Stimulated activated CD8-positive, alpha-beta memory T cell treated with anti-CD3 and anti-CD28 coated beads, Interleukin-2, amount 100 ng/mL, for 1 hour (primary cell): ENCODE results near the gene KCNH2.

Experiments
- DNase-seq, 2 donors: peaks; one replicate each; pipeline ENCODE4 v3.0.0-alpha.2; 2020; ENCODE audit warnings: low read depth in 2 of 2

Gene KCNH2

DNA sequence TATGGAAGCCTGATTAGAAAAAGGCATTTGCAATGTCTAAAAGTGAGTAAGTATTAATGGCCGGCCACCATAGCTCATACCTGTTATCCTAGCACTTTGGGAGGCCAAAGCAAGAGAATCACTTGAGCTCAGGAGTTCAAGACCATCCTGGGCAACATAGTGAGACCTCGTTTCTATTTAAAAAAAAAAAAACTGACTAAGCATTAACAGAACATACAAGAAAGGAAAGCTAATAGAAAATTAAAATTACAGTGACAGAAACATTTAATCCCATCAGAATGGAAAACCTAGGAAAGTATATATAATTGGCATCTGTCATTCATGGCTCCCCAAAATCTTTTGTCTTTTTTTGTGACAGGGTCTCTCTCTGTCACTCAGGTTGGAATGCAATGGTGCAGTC, 69.9 kb downstream of the KCNH2 start:
- DNase-seq: no peak

DNA sequence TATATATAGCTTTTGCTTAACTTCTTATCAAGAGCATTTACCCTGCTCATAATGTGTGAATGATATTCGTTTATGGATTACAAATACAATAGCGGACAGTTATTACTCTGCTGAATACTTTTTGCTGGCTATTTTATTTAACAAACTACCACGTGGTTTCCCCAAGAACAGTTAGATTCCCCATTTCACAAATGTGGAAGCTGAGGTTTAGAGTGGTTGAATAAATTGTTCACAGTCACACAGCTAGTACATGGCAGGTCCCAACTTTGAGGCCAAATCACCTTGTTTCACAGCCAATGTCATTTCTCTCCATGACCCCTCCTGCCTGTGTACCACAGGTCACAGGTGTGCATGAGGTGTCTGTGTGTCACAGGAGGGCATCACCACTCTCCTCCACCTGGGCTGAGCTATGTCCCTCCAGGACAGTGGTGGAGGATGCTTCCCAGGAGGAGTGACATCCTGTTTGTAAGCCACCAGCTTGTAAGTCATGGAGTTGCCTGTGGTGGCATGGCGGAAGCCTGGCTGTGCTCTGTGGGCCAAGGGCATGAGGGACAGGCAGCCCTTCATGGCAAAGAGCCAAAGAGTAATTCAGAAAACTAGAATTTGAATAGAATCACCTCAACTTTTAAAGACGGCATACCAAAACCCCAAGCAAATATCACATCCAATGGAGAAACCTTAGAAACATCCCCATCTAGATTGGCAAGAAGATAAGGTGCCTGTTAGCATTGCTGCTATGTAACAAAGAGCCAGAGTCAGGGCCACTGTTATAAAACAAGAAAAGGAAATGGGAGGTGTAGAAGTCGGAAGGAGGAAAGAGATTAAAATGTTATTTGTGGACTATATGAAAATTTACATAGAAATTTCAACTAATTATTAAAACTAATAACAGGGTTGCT, 73.9 kb downstream of the KCNH2 start:
- no peak for DNase-seq

DNA sequence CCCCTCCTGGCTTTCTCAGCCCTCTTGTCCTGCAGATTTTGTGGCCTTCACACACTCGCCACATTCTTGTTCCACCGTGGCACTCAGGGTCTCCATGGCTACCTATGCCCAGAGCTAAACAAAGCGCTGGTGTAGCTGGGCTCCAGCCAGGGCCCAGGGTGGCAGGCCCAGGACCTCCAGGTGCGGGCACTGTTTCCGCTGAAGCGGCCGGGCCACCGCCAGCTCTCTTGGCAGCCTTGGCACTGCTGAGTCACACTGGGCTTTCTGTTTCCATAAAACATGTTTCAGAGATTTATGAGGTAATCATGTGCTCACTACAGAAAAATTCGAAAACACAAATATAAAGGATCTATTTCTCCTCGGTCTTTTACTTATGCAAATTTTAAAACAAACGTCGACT, 74.5 kb downstream of the KCNH2 start:
- DNase-seq: no peak

DNA sequence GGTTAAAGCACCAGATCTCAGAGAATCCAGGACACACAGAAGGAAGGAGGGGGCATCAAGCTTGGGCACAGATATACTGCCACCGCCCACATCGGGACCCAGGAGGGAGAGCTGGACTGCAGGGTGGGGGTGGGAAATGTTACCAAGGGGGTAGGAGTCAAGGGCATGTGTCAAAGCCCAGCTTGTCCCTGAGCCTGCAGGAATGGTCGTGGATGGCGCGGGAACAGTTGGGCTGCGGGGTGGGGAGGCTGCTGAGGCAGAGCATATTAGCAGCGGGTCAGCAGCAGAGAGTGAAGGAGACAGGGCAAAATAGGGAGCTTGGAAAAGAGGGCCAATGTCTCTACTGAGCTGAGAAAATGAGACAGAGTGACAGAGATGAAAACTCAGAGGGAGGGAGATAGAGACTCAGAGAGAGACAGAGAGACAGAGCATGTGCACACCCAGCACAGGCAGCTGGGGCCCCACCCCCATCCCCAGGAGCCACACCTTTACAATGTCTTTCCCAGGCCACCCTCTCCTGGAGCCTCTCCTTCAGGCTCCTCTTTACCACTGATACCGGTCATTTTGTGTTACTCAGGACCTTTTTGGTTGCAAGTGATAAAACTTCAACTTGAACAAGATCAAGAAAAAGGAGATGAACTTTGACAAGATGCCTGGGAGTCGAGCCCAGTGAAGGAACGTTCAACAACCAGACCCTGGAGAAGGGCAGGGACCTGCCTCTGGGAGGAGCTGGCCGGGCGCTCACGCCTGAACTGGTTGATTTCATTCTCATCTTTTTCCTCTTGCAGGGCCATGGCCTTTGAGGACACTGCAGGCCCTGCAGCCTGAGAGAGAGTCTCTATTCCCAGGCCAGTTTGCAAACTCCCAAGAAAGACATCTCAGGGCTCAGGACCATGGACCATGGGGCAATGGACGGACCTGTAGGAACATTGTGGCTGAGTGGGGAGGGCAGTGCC, 75.8 kb downstream of the KCNH2 start:
- no peak for DNase-seq

DNA sequence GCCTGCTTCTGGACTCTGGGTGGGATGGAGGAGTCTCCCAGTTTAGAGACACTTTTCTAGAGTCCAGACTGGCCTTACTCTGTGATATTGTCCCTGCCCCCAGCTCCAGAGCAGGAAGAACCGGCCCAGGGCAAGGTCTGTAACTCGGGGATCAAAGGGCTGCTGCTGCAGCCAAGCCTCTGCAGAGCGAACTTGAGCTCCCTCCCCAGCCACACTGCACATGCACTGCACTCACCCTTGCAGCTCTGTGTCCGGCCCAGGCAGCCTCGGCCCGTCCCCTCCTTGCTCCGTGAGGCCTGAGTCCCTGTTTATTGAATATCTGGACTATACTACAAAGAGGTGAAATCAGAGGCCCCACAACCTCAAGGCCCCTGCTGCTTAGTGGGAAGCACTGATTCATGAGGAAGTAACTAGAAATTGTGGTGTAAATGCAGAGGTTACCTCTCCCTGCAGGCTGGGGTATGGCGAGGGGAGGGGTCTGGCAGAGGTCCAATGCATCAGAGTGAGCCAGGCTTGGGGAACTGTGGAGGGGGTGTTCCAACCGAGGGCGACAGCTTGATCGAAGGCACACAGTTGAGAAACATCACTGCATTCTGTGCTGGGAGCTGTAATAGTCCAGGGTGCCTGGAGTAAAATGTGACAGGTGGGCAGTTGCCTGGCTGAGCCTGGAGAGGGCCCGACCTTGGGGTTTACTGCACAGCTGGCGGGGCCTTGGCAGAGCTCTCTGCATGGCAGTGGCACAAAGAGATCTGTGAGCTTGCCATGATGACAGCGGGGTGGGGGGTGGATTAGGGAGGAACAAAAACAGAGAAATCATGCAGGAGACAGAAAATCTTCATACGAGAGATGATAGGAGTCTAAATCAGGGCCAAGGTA, 76.7 kb downstream of the KCNH2 start:
- no peak for DNase-seq

DNA sequence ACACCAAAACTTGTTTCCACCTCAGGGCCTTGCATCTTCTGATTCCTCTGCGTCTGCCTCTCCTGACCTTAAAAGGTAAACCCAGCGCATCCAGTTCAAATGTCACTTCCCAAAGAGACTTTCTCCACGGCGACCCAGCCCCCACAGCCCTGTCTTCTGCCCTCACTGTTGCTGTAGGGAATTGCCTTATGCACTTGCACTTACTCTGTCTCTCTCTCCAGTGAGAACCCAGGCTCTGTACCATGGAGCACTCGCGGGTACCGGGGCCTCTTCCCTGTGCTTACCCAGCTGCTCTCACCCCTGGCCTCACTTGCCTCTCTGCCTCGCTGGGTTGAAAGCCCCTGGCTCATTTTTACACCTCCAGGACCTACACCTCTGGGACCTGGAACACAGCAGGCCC, 77.4 kb downstream of the KCNH2 start:
- DNase-seq: no peak

DNA sequence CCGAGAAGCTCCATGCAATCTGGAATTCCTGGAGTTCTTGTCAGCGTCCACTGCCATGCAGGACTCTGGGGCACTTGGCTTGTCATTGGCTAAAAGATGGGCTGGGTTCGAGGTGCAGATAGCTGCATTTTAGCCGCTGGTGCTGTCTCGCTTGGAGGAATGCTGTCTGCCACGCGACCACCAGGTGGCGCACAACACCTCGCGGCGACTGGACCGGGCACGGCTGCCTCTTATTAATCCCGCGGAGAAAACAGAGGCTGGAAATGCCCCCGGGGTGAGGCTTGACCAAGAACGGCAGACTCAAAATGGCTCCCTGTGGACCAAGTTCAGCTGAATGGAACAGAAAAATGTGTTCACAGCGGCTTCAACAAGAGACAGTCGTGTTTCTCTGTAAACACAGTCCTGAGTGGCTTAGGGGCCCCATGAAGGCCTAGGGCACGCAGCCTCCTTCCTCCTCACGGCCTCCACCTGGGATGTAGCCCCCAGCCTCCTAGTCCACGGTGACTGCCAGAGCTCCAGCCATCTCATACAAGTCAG, 79.6 kb downstream of the KCNH2 start:
- peak; percentile 58 for DNase-seq

DNA sequence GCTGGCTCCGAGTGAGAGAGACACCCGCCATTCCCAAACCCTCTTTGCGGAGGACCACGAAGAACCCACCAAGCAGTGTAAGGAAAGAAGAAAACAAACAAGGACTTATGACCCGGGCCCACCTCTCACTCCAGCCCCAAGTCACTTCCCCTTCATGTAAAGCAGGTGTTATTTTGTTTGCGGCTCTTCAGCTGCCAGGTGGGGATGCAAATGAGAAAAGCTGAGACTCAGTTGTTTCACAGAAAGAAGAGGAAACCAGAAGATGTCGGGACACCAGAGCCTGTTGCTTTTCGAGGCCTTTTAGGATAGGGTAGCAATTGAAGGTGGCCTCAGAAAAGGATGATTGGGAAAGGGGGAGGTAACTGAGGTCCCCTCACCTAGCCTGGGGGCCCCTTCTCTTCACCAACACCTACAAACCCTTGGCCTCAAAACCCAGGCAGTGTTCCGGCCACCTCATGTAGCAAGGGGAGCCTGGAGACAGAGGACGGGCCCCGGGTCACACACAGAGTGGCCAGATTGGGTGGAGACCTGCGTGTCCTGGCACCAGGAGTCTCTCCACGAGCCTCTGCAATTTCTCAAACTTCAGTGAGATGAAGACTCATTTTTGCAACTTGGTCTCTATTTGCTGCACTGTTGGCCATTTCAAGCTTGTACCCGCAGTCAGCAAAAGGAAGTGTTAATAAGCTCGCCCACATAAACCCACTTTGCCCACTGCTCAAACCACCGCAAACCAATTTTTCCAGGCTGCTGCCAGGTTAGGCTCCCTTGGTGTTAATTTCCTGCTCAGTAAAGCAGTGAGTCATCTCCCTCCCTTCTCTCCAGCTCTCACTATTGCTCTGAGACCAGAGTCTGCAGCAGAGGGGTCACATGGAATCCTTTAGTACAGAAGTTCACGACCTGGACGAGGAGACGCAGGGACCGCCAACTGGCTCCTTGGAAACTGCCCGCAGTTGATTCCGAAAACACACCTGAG, 80.3 kb downstream of the KCNH2 start:
- DNase-seq: no peak

DNA sequence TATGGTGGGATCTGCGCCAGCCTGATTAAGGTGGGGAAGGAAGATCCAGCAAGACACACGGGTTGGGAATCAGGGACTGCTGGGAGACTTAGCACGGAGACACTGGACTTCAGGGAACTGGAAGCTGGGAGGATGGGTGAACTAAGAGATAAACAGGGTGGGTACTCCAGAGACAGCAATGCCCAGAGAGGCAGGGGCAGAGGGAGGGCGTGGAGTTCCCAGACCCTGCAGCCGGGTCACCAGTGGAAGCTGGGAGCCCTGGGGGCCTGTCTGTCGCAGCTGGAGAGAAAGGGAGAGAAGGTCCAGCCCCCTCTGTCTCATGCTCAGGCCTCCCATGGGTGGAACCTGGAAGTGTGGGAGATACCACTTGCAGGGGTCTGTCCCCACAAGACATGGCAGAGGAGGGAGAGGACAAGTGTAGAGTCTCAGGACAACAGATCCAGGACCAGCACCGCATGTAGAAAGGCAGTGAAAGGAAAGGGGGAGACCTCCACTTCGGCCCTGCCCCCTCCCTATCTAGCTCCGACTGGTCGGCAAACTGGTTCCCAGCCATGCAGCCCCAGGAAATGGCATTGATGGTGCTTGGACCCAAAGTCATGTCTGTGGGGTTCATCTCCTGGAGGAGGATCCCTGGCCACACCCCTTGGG, 81.4 kb downstream of the KCNH2 start:
- no peak for DNase-seq

DNA sequence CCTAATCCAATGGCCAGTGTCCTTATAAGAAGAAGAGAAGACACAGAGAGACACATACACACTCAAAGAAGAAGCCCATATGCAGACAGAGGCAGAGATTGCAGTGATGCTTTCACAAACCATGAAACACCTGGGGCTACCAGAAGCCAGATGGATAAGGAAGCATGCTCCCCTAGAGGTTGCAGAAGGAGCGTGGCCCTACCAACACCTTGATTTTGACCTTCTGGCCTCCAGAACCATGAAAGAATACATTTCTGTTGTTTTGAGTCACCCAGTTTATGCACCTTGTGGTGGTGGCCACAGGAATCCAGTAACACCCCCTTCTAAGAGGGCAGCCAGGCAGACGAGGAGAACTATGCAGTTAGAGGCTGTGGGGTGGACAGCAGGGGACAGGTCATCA, 82.3 kb downstream of the KCNH2 start:
- no peak for DNase-seq
